Activated CD4-positive, alpha-beta T cell treated with anti-CD3 and anti-CD28 coated beads, Interleukin-2, amount 10 ng/mL, durations not matched to agents 7 days and 5 days (primary cell): ENCODE data around the gene EEF1AKMT3. TPM values are rescaled to one million over a fixed set of nuclear protein-coding genes. Genes with fewer than 3 reads are reported as not detected.
A peak's percentile ranks its signal among the peaks of the same experiment; 100 is the strongest.

ENCODE experiments used
- CTCF ChIA-PET: fragments of 350-600 bp; sonication (Branson Sonifier 250); formaldehyde crosslinking; loops from one replicate; lab custom pipeline; 2021; ENCODE audit warnings: antibody characterized with exemption; lab: Charles Lee
- POLR2A ChIA-PET: fragments of 350-600 bp; sonication (Branson Sonifier 250); formaldehyde crosslinking; loops from one replicate; lab custom pipeline; 2021; ENCODE audit warnings: antibody characterized with exemption; lab: Charles Lee
- DNase-seq: peaks from one replicate; pipeline ENCODE4 v3.0.0-alpha.2; 2020
- H3K27ac Mint-ChIP-seq: one replicate; pipeline ENCODE4 v1.8.0; 2021; ENCODE audit warnings: mild to moderate bottlenecking, moderate library complexity, mixed read lengths
- H3K27me3 Mint-ChIP-seq: one replicate; pipeline ENCODE4 v1.8.0; 2021; ENCODE audit warnings: mixed read lengths
- H3K36me3 Mint-ChIP-seq: one replicate; pipeline ENCODE4 v1.8.0; 2021; ENCODE audit warnings: low read depth, mixed read lengths
- H3K4me1 Mint-ChIP-seq: one replicate; pipeline ENCODE4 v1.8.0; 2021; ENCODE audit warnings: mixed read lengths
- H3K4me3 Mint-ChIP-seq: one replicate; pipeline ENCODE4 v1.8.0; 2021; ENCODE audit warnings: mild to moderate bottlenecking, moderate library complexity, mixed read lengths
- H3K9me3 Mint-ChIP-seq: one replicate; pipeline ENCODE4 v1.8.0; 2021; ENCODE audit warnings: mixed read lengths
- total RNA-seq, 2 experiments: library from RNA; stranded (reverse); gene quantifications; one replicate each; pipeline ENCODE4 v1.2.3, GENCODE V29; 2021

The EEF1AKMT3 gene
- total RNA-seq, 2 experiments from 2014 or later, result 2.8 to 3.0 TPM

DNA sequence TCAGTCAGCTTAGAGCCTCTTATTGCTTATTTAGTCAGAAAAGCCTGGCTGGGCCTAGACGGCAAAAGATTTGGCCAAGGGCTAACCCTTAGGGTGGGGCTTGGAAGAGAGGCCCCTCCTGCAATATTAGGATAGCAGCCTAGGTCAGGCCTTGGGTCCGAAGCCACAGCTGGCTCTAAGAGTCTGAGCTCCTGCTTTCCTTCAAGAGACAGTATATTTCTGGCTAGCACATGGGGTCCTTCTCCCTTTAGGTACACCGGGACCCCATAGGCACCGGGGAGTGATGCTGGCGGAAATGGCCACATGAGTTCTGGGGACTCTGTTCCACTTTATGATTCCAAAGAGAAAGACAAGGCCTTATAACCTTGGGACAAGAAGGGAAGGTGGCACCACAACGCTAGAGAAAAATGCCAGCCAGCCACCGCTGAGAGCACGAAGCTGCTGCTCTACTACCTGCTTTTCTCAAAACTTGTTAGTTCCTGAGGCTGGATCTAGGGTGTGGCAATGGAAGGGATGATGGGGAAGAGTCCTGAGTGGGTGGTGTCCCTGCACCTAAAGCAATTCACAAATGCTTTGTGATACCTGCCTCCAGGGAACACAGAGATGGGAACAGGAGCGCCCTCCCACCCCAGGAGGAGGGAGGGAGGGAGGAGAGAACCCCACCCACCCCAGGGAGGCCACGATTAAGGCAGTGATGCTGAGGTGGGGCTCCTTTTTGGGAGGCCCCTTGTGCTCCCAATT is 49.2 kb downstream of the EEF1AKMT3 start:
- H3K4me1 Mint-ChIP-seq, result no peaks in the 10 kb centered on the region
- DNase-seq, result no peak
- ChIA-PET CTCF (no interaction called here), POLR2A (no interaction called here)
- H3K27ac Mint-ChIP-seq, result no peak overlapping the region
- H3K4me3 Mint-ChIP-seq, result no peak overlapping the region
- H3K27me3 Mint-ChIP-seq, result no peaks in the 10 kb centered on the region
- H3K9me3 Mint-ChIP-seq, result no peaks in the 10 kb centered on the region
- peaks cover 49% of the 10 kb centered on the region for H3K36me3 Mint-ChIP-seq

DNA sequence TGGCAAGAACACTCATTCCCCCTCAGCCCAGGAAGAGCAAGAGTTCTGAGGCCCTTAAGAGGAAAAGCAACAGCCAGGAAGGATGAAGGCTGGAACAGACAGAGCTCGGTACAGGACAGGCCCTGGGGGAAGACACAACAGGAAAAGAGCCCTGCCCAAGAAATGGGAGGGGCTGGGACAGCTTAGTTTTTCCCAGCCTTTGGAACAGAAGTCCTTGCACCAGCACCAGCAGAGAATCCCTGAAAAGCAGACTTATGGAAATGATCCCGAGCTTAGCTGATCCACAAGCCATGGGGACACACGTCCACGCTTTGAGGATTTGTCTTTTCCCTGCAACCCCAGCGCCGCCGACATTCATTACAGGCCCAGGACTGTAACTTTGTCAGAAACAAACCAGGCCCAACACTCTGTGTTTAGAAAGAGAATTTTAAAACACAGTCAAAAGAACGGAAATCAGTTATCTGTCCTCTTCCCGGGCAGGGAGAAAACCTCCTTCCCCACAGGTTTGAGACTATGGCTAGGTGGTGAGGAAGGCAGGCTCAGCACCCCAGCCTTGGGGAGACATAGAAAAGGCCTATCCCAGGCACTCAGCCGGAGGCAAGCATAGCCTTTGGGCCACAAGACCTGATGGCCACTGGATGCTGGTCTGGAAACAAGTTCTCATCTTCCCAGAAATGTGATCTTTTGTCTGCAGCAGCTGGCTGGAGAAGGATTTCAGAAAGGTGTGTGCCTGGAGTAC is 50.1 kb downstream of the EEF1AKMT3 start:
- peaks cover 54% of the 10 kb centered on the region for H3K36me3 Mint-ChIP-seq
- ChIA-PET CTCF (interaction anchor here (1.2 kb wide), 1 partner anchor 40 kb away, joined by 4 read pairs; the partner anchor contains the start of gene TSFM), POLR2A (no interaction called here)

DNA sequence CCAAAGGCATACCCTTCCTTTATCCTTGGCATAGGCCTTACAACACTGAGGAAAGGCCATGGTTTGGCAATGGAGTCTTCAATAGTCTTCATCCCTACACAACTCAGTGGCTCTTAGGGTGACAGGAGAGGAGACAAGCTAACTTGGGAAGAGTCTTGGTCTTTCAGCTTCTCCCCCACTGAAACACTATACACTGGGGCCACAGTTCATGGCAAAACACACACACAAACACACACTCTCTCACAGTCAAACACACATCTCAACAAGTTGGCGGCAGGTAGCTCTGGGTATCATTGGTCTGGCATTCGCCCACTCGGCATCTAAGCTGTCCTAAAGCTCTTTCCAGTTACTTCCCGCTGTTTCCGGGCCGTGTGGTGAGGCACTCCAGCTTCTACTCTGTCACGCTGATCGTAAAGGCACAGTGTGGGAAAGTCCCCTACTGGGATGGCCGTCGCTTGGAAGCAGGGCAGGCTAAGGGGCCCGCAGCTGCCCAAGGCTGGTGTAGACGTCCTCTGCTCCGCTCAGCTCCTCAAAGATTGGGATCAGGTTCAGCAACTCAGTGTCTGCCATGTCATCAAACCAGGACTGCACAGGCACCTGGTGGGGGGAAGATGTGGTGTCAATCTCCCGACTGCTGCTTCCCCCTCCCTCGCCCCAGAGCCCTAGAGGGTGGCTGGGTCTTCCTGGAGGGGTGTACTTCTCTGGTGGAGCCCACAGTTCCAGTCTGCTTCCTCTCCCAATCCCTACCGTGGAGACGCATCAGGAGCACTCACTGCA is 50.9 kb downstream of the EEF1AKMT3 start:
- H3K4me1 Mint-ChIP-seq, result no peaks in the 10 kb centered on the region
- POLR2A ChIA-PET, result no interaction called here

More for the DNA sequence above, 50.1 kb downstream of the EEF1AKMT3 start:
- H3K27ac Mint-ChIP-seq, result no peak overlapping the region
- no peaks in the 10 kb centered on the region for H3K4me1 Mint-ChIP-seq
- no peak for DNase-seq
- no peaks in the 10 kb centered on the region for H3K9me3 Mint-ChIP-seq
- H3K4me3 Mint-ChIP-seq, result no peak overlapping the region
- no peaks in the 10 kb centered on the region for H3K27me3 Mint-ChIP-seq

DNA sequence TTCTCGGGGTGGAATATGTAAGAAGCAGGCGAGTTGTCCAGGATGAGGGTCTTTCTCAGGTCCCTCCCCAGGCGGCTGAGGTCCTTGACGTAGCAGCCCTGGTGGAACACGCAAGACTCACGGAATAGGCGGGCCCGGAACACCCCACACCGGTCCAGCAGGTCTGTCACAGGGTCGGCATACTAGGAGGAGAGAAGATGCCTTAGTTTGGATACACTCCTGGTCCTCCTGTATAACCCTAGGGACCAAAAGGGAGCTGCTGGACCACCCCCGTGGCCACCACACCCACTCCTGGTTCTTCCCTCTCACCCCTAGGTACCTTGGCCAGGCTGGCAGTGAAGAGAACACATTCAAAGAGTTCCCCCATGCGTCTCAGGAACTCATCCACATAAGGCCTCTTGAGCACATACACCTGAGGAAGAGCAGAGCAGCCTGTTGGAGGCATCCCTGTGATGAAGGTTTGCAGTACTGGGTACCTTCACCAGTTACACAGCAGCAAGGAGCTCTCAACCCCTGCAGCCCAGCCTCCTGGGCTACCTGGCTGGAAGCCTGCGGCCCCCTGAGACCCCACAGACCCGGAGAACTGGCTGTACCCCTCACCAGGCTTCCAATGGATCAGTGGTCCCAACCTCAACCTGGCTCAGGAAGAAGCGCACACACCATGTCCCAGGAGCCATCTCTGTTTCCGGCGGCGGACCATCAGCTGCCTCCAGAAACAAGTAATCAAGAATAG is 51.7 kb downstream of the EEF1AKMT3 start:
- H3K4me3 Mint-ChIP-seq, result no peak overlapping the region
- ChIA-PET POLR2A (no interaction called here), CTCF (interaction anchor here (0.8 to 1.5 kb wide), 4 partner anchors 12 to 81 kb away, joined by 4 to 5 read pairs (median 4); partner anchors contain the start of gene TSFM)
- H3K36me3 Mint-ChIP-seq, result peaks cover 57% of the 10 kb centered on the region
- peaks cover 2% of the 10 kb centered on the region for H3K4me1 Mint-ChIP-seq
- no peaks in the 10 kb centered on the region for H3K27me3 Mint-ChIP-seq
- H3K27ac Mint-ChIP-seq, result no peak overlapping the region
- no peak for DNase-seq
- no peaks in the 10 kb centered on the region for H3K9me3 Mint-ChIP-seq

More for the DNA sequence above, 50.9 kb downstream of the EEF1AKMT3 start:
- Mint-ChIP-seq H3K27me3 (no peaks in the 10 kb centered on the region), H3K9me3 (no peaks in the 10 kb centered on the region), H3K27ac (no peak overlapping the region), H3K4me3 (no peak overlapping the region), H3K36me3 (peaks cover 57% of the 10 kb centered on the region)
- no peak for DNase-seq
- CTCF ChIA-PET, result interaction anchor here (1.2 to 1.3 kb wide), 2 partner anchors 12 to 40 kb away, joined by 4 read pairs; partner anchors contain the start of gene TSFM

DNA sequence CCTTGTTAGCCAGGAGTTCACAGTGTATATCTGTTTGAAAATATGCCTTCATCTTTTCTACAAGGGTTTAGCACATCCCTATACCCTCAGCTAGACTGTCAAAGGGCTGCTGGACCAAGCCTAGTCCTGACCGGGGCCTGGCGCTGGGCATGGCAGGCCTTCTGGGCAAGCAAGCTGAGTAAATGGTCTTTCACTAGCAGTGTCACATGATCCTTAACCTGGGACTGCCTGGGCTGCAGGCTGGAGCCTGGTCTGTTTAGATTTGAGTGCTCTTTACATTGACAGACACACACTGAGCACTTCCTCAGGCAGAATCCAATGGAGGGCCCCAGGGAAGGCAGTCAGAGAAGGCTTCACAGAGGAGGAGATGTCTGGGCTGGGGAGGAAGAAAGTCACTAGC is 53.0 kb downstream of the EEF1AKMT3 start:
- peaks cover 59% of the 10 kb centered on the region for H3K36me3 Mint-ChIP-seq

DNA sequence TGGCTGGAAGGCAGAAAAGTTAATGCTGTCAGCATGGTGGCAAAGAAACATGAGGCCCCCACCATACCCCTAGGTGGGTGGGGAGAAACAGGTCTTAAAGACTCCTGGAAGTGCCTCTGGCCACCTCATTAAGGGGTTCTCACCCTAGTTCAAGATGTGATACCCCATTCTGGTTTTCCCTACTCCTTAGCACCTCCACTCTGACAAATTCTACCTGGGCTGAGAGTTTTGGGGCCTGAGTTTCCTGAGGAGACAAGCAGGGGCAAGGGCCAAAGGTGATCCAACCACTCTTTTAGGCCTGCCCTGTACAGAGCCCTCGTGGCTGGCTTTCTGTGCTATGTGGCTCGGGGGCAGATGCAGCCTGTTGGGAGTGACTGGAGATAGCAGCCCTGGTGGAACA is 54.0 kb downstream of the EEF1AKMT3 start:
- ChIA-PET POLR2A (no interaction called here), CTCF (interaction anchor here (1.4 kb wide), 2 partner anchors 23 to 44 kb away, joined by 3 read pairs; partner anchors contain the start of gene TSFM)
- H3K9me3 Mint-ChIP-seq, result no peaks in the 10 kb centered on the region
- H3K4me3 Mint-ChIP-seq, result no peak overlapping the region
- no peak overlapping the region for H3K27ac Mint-ChIP-seq
- peaks cover 55% of the 10 kb centered on the region for H3K36me3 Mint-ChIP-seq
- peaks cover 12% of the 10 kb centered on the region for H3K4me1 Mint-ChIP-seq
- H3K27me3 Mint-ChIP-seq, result no peaks in the 10 kb centered on the region
- no peak for DNase-seq

More for the DNA sequence above, 53.0 kb downstream of the EEF1AKMT3 start:
- Mint-ChIP-seq H3K27ac (no peak overlapping the region), H3K27me3 (no peaks in the 10 kb centered on the region), H3K9me3 (no peaks in the 10 kb centered on the region), H3K4me3 (no peak overlapping the region), H3K4me1 (peaks cover 8% of the 10 kb centered on the region)
- no peak for DNase-seq
- ChIA-PET POLR2A (no interaction called here), CTCF (interaction anchor here (1.4 kb wide), 2 partner anchors 22 to 43 kb away, joined by 3 read pairs; partner anchors contain the start of gene TSFM)

DNA sequence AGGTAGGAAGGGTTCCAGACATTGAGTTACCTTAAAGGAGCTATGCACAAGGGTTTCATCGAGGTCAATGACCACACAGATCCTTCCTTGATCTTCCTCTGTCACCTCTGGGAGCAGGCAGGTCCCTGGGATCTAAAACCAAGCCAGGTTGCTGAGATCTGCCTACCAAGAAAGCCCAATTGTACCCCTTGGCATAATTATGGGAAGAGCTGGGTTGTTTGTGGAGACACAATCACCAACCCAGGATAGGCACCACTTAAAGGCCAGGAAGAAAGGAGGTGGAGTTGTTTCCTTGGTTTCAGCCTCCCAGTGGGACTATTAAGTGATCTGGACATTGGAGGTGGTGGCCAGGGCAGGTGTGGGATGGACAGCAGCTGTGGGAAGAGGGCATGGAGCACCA is 54.6 kb downstream of the EEF1AKMT3 start:
- no peaks in the 10 kb centered on the region for H3K27me3 Mint-ChIP-seq
- peaks cover 18% of the 10 kb centered on the region for H3K4me1 Mint-ChIP-seq
- no peaks in the 10 kb centered on the region for H3K9me3 Mint-ChIP-seq
- H3K27ac Mint-ChIP-seq, result no peak overlapping the region
- H3K36me3 Mint-ChIP-seq, result peaks cover 51% of the 10 kb centered on the region
- ChIA-PET POLR2A (no interaction called here), CTCF (interaction anchor here (0.9 to 1.4 kb wide), 5 partner anchors 8 to 79 kb away, joined by 3 to 4 read pairs (median 3); partner anchors contain the start of genes AVIL and TSFM)
- DNase-seq, result no peak
- H3K4me3 Mint-ChIP-seq, result no peak overlapping the region

DNA sequence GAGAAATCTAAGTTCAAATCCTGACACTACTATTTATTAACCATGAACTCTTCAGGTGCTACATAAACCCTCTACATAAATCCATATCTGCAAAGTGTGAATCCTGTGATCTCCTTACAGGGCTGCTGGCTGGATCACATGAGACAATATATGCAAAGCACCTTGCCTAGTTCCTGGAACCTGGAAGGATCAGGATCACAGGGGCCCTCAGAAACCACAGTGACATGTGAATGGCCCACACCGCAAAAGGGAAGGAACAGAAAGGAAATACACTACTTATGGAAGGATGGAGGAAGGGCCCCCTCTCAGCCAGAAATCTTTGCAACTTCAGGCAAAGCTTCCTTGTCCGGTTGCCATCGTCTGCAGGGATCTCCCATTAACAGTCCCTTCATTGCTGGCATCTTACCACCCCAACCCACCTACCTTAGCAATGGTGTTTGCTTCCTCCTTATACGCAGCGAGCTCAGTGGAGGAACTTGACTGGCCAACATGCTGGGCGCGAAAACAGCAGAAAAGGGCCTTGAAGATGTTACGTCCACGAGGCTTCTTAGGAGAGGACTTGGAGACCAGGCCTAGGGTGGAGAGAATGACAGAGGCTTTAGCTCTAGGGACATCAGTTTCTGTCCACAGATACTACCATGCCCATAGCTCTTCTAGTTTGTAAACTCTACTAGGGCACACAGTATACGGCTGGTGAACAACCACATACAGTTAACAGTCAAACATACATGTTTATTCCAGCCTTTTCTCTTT is 56.8 kb downstream of the EEF1AKMT3 start:
- ChIA-PET CTCF (interaction anchor here (0.6 to 1.5 kb wide), 4 partner anchors 17 to 76 kb away, joined by 3 to 4 read pairs (median 3); no protein-coding TSS in a partner anchor), POLR2A (no interaction called here)
- Mint-ChIP-seq H3K9me3 (no peaks in the 10 kb centered on the region), H3K4me3 (no peak overlapping the region), H3K36me3 (peaks cover 36% of the 10 kb centered on the region), H3K27ac (peak overlapping the region; percentile 19), H3K4me1 (peaks cover 37% of the 10 kb centered on the region), H3K27me3 (no peaks in the 10 kb centered on the region)
- no peak for DNase-seq

DNA sequence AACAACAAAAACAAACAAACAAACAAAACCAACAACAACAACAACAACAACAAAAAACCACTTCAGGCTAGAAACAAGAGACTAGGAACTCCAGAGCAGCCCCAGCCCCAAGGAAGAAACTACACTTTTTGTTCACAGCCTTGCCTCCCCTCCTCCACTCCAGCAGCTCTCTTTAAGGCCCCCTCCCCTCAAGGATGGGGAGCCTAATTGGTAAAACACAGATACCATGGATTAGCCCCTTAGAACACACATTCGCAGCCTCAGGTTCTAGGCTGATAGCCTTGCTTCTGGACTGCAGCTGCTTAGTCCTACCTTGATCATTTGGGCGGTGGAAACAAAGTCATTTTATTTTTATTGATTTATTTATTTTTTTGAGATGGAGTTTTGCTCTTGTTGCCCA is 58.0 kb downstream of the EEF1AKMT3 start:
- H3K27me3 Mint-ChIP-seq, result no peaks in the 10 kb centered on the region
- H3K4me1 Mint-ChIP-seq, result peaks cover 44% of the 10 kb centered on the region
- CTCF ChIA-PET, result interaction anchor here (1.1 to 1.5 kb wide), 3 partner anchors 19 to 72 kb away, joined by 3 to 4 read pairs (median 3); no protein-coding TSS in a partner anchor
- no peaks in the 10 kb centered on the region for H3K9me3 Mint-ChIP-seq
- peak overlapping the region; percentile 61 for H3K27ac Mint-ChIP-seq
- peaks cover 26% of the 10 kb centered on the region for H3K36me3 Mint-ChIP-seq
- DNase-seq, result no peak
- no peak overlapping the region for H3K4me3 Mint-ChIP-seq
- POLR2A ChIA-PET, result no interaction called here
